Endometrial microvascular endothelial cells (primary cell): ENCODE measurements around the gene FLOT2. TPM values are rescaled to one million over a fixed set of nuclear protein-coding genes. Genes with fewer than 3 reads are reported as not detected.
"Not testable (repeated sequence)": the region's sequence is repeated elsewhere in the genome, so short reads cannot be mapped to it uniquely, and the experiment has no call there.

ENCODE experiments used
- in situ Hi-C: cut with HindIII; loops from 2 replicates; pipeline ENCODE4 v1.10.0; 2017; ENCODE audit warnings: low sequenced_read_pairs, low pct_unique_long_range_greater_than_20kb; ENCODE audit errors: inconsistent ontology term
- total RNA-seq: library from RNA; depleted of rRNA; stranded (reverse); fragments of >200 nt; gene quantifications from one replicate; pipeline ENCODE4 v1.2.3, GENCODE V29; 2015; ENCODE audit errors: inconsistent ontology term

FLOT2 gene
- total RNA-seq, 1 donor from 2014 or later, result 102 TPM

DNA sequence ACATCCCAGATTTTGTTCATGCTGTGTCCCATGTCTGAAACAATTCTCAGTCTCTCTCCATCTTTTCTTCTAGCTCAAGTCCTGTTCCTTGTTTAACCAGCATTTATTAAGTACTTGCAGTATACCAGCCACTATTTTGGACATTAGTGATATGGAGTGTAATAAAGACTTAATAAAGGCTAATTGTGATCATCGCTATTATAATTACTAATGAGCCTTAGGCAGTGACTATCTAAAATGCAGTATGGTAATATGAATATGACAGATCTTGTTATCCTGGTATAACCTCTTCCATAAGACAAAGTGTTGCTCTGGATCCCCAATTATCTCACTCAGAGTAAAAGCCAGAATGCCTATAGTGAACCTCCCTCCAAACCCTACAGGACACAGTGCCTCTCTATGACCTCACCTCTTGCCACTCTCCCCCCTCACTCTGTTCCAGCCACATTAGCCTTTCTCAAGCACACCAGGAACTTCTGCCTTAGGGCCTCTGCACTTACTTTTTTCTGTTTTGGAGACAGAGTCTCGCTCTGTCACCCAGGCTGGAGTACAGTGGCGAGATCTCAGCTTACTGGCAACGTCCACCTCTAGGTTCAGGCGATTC lies 1.8 kb upstream of the FLOT2 start:
- in situ Hi-C loops, result no loop called here

DNA sequence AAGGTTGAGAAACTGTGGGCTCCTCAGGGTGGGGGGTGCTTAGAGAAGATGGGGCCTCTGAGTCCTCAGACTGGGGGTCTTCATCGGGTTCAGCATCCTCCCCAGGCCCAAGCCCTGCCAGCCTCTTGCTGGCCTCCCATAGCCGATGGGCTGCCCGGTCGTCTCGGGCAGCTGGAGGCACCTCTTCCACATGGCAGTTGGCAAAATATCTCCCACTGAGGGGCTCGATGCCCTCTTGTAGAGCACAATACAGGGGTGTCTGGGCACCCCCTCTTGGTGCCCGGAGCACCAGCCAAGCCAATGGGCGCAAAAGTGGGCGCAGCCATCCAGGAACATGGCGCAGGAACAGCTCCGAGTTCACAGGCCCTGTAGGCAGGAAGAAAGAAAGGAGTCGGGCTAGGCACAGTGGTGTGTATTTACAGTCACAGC lies 1.0 kb upstream of the FLOT2 start:
- in situ Hi-C loops, result no loop called here

DNA sequence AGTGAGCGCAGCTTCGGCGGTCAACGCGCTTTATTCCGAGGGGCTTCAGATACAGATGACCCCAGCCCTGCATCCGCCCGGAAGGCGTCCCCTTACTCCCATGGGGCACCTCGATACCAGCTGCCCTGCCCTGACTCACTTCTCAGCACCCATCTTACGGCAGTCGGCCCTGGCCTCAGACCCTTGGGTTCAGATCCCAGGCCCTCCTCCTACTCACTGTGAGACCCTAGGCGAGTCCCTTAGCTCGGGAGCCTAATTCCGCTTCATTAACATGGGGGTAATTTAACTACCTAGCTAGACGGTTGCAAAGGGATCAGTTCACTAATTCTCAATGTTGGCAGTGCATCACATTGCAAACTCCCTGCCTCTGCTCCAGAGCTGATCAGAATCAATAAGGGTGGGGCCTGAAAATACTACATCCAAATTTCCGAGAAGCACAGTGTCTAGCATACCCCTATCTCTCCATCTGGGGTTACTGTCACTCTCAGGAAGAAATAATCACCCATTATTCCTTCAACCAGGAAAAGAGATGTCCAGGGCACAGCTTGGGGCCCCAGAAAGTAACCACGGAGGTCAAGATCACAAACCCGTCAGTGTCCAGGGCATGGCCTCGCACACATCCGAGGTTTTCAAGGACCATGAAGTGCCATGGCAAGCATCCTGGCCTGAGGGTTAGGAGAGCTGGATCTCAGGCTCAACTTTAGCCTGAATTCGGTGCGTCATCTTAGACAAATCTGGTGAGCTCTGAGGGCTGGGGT lies 415 bp upstream of the FLOT2 start:
- in situ Hi-C loops, result no loop called here

DNA sequence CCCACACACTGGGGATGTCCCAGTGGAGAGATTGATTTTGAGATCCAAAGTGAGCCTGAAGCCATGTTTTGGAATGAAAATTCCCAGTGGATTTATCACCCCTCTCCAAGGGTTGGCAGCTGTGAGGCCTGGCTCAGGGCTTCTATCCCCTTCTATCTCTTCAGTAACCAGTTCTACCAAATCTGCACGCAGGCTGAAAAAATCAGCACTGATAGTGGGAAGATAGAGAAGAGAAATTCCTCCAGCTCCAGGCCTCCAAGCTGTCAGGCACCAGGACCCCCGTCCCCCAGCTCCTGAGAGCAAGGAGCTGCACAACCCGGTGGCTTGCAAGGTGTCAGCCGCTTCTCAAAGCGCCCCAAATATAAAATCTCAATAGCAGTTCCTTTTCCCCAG lies 1.0 kb downstream of the FLOT2 start:
- in situ Hi-C loops, result no loop called here

DNA sequence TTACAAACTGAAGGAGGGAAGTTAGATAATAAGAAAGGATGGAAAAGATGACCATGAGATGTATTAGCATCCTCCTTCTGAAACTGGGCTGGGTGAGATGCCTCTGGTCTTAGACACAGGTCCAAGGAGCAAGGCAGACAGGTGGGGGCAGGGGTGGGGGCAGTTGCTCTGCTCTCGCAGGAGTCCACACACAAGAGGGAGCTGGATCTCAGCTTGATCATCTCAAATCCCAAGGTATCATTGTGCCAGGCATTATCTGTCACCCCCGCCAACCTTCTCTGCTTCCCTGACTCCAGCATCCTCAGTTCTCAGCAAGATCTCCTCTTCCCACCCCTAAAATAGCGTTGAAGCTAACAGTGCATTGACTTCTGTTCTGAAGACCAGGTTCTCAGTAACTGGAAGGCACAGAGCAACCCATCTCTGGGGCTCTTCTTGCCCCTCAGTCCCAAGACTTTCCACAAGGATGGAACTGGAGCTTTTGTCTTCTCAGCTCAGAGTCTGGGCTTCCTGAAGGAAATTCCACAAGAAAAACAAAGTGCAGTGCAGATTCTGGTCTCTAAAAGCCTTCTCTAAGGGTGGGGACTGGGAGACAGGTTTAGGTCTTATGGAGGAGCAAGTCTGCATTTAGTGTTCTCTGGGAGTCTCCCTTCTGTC lies 1.6 kb downstream of the FLOT2 start:
- in situ Hi-C loops, result no loop called here

DNA sequence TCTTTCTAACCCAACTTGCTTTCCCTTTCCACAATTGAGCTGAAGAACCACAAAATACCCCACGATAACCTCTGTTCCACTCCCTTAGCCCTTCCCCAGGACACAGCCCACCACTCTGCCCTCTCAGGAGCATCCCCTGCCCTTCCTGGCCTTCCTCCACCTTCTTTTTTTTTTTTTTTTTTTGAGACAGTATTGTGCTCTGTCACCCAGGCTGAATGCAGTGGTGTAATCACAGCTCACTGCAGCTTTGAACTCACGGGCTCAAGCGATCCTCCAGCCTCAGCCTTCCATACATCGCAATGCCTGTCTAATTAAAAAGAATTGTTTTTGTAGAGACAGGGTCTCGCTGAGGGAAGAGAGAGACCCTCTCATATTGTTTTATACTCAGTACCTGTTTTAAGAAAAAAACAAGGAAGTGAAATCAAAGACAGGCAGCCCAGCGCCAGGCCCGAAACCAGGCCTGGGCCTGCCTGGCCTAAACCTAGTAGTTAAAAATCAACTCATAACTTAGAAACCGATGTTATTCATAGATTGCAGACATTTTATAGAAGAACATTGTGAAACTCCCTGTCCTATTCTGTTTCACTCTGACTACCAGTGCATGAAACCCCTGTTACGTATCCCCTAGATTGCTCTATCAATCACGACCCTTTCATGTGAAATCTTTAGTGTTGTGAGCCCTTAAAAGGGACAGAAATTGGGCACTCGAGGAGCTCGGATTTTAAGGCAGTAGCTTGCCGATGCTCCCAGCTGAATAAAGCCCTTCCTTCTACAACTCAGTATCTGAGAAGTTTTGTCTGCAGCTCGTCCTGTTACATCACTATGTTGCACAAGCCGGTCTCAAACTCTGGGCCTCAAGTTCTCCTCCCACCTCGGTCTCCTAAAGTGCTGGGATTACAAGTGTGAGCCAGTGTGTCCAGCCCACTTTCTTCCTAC lies 4.0 kb downstream of the FLOT2 start:
- in situ Hi-C loops, result not testable (repeated sequence)

DNA sequence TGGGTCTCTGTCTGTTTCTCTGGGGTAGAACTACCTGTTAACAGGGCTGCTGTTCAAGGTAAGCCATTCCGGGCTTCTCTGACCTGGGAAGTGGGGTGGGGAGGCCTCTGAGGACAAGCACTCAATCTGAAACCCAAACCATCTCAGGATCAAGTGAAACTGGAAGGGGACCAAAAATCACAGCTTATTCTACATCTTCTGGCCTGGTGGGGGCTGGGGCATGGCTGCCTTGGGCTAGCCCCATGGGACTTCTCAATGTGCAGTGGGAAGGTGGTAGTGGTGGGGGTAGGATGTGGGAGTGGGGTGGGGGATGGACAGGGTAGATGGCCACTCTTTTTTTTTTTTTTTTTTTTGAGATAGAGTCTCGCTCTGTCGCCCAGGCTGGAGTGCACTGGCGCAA lies 5.5 kb downstream of the FLOT2 start:
- in situ Hi-C loops, result no loop called here

DNA sequence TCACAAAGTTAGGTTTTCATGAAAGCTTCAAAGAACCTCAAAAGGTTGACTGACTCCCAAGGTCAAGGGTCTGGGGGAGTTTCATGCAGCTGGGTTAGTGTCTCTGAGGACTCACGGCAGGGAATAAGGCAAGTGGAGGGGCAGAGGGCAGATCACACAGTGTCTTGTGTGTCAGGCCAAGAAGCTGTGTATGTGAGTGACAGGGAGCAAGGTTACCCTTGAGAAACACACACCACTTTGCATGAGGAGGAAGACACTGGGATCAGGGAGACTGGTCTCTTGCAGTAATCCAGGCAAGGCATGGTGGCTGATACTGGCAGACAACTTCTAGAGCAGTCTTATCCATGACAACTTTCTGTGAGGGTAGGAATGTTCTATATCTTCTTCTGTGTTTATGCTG lies 6.3 kb downstream of the FLOT2 start:
- in situ Hi-C loops, result no loop called here

DNA sequence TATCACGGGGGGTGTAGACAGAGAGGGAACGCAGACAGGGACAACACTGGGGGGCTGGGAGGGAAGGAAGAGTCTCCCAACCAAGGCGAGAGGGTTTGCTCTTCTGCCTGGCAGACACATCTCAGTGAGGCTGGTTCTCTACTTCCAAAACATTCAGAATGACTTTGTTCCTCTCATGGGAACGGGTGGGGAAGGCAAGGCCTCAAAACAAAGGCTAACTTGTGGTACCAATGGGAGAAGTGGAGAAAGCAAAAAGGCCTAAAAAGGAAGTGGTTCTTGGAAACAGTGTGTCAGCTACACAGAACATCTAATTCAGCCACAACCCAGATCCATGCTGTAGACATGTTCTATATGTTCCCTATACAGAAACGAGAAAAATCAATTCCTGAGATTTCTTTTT lies 7.5 kb downstream of the FLOT2 start:
- in situ Hi-C loops, result no loop called here

DNA sequence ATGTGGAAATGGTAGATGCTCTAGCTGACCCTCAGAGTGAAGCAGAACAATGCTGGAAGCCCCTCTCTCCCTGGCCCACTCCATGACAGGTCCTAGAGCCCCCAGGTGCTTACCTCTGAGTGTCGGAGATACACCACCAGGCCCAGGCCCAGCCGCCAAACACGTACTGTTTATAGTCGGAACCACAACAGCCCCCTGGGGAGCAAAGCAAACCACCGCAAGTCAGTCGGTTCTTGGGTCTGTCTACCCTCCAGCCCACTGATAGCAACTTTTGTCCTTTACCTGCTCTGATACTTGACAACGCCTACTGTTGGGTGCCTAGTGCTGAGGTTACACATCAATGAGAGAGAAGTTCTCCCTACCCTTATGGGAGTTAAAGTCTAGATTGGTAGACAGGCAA lies 8.7 kb downstream of the FLOT2 start:
- in situ Hi-C loops, result no loop called here

DNA sequence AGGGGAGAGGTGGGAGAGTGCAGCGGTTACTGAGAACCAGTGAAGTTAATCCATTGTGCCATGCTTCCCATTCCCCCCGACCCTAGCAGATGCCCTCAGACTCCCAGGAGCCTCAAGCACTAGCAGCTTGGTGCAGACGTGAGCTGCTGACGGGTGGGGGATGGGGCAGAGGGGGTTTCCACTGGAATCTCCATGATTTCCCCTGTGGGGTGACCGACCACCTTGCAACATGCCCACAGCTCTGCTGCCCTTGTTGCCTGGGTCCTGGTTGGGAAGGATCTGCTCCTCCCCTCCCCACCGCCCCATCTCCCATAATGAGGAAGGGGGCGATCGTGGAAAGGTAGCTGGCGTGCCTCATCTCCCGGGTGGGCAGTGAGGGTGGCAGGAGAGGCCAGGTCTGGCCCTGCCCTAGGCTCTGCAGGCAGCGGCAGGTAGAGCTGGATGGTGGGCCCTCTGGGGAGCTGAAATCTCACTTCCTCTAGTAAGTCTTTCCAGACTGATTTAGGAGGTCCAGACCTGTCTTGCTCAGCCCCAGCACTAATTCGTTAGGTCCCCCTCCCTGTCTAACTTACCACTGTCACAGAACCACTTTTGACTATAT lies 9.6 kb downstream of the FLOT2 start:
- in situ Hi-C loops, result no loop called here

DNA sequence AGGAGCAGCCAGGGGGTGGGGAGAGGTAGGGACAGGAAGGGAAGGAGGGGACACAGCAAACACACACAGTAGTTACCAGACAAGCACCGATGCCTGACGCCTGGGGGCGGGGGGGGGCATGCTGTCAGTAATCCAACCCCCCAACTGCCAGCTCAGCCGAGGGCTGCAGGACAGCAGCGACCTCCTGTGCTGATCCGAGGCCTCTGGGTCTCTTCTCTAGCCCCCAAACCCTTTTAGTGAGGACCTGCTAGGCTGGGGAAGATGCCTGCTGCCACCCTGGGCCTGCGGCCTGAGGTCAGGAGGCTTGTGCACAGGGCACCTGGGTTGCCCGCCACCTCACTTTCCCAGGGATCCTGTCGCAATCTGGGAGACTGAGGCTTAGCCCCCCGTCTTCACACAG lies 11.6 kb downstream of the FLOT2 start:
- in situ Hi-C loops, result no loop called here

DNA sequence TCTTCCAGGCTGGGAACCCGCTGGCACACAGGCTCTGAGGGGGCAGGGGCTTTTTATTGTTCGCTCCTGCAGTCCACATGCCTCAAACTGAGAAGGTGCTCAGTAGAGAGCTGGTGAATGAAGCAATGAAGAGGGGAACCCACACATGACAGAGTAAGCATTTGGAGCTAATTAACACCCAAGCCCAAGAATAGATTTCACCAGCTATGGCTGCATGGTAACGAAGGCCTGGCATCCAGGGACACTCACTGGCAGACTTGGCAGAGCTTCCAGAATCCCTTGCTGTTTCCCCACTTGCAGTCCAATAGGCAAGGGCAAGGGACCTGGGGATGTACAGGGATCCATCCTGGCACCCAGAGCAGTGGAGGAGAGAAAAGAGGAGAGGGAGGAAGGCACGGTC lies 12.2 kb downstream of the FLOT2 start:
- in situ Hi-C loops, result no loop called here

DNA sequence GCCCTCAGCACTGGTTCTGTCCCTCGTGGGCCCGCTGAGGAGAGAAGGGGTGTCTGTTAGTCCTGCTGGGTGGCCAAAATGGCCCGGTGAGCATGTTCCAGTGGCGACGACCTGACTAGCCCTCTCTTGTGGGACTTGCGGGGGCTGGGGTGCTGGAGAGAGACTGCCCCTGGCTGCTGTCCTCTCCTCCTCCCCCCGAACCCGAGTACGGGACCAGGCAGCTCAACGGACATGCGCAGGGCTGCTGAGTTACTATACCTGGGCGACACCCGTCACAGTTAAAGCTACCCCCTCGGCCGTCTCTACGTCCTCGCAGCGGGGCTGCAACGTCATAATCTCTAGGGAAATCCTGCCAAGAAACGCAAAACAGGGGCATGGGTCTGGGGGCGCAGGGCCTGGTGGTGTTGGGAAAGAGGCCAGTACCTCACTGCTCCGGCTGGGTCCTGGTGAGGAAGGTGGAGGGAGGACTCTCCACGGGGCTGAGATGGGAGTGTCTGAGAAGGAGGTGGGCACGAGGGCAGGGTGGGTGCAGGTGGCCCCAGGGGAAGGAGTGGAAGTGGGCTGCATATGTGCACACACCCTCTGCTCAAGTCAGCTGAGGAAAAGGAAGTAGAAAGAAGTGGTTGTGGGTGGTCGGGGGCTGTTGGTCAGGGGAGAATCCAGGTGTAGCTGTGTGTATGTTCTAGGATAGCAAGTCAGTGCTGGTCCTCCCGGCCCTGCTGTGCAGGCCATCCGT lies 13.4 kb downstream of the FLOT2 start:
- in situ Hi-C loops, result no loop called here

DNA sequence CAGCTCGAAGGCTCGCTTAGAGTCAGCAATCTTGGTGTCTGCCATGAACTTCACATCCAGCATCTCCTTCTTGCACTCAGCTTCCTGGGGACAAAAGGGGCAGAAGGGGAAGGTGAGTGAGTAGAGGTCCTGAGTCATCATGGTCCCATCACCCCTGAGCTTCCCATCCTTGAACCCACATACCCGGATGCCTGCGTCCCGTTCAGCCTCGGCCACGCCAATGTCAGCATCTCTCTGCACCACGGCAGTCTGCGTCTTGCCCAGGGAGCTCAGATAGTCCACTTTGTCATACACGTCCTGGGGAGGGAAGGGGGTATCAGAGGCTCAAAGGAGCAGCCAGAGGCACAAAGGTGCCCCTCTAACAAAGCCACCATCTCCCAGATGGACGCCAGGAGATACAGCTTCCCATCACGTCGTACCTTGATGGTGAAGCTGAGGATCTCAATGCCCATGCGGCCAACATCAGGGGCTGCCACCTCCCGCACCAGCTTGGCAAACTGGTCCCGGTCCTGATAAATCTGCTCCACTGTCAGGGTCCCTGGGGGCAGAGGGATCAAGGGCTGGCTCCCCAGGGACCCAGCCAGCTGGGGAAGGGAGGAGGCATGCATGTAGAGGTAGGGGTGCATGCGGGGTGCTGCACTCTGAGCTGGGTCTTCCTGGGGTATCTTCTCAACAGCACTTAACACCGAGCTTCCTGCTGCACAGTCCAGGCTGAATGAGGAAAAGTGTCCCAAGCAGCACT lies 15.2 kb downstream of the FLOT2 start:
- in situ Hi-C loops, result no loop called here

DNA sequence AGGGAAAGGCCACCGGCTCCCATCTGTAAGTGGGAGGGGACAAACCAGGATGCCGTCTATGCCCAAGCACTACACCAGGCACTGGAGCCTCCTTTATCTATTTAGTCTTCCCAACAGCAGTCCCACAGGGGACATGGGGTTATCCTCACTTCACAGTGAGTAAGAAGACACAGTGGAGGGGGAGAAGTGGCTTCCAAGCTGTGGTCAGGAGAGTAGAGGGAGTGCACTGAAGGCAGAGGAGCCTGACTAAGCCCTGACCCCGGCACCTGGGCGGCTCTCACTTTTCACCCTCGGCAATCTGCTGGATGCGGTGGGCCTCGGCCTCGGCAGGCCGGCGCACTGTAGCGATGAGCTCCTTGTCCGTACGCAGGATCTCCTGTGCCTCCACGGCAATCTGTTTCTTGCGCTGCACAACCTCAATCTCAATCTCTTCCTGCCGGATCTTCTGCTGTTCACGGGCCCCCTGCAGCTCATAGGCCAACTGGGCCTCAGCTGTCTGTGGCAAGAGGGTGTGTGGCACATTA lies 15.9 kb downstream of the FLOT2 start:
- in situ Hi-C loops, result no loop called here

DNA sequence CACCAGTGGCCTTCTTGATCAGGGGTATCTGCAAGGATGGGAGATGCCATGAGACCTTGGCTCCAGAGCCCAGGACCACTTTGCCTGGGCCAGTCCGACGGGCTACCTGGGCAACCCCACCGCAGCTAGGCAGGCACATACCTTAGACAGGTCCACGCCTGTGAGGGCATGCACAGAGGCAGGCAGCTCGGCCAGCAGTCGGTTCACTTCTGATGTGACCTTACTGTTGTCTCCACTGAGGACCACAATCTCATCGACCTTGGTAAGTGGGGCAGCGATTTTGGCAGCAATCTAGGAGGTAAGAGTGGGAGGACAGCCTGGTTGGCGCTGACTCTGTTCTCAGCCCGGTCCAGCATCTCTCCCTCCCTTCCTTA lies 17.0 kb downstream of the FLOT2 start:
- in situ Hi-C loops, result no loop called here
